Urinary bladder (tissue), 4 donors: Measurements from ENCODE around the gene SLC20A1. TPM values are rescaled to one million over a fixed set of nuclear protein-coding genes. Genes with fewer than 3 reads are reported as not detected.

Experiments
- DNase-seq: peaks from one replicate; pipeline ENCODE4 v3.0.0-alpha.2; 2015; ENCODE audit errors: extremely low spot score
- H3K27ac ChIP-seq: one replicate; pipeline ENCODE4 v1.5.1; 2013; ENCODE audit warnings: low read depth, mild to moderate bottlenecking, moderate library complexity
- H3K36me3 ChIP-seq: one replicate; pipeline ENCODE4 v1.6.1; 2013; ENCODE audit warnings: mild to moderate bottlenecking, moderate library complexity; ENCODE audit not compliant: insufficient read depth
- H3K4me1 ChIP-seq: one replicate; pipeline ENCODE4 v1.6.1; 2013; ENCODE audit warnings: mild to moderate bottlenecking, moderate library complexity; ENCODE audit not compliant: insufficient read depth
- H3K4me3 ChIP-seq: one replicate; pipeline ENCODE4 v1.5.1; 2013; ENCODE audit warnings: low read depth, low read length
- WGBS: extraction: QIAGEN DNeasy Blood & Tissue Kit; methylation state at CpG from one replicate; pipeline ENCODE4 v1.1.7; 2013; 5-methylcytosine and 5-hydroxymethylcytosine counted together
- polyA plus RNA-seq: library from polyadenylated mRNA; stranded (reverse); fragments of 200-250 nt; gene quantifications from one replicate; pipeline ENCODE4 v1.2.3, GENCODE V29; 2013
- total RNA-seq: library from RNA; depleted of rRNA; stranded (reverse); fragments of >200 nt; gene quantifications from one replicate; pipeline ENCODE4 v1.2.3, GENCODE V29; 2014
- donor health status: healthy with polysubstance abuse.
- donor health status: healthy.

Gene SLC20A1
- total and polyA plus RNA-seq, 2 donors, result 19.6 to 59.7 TPM

DNA sequence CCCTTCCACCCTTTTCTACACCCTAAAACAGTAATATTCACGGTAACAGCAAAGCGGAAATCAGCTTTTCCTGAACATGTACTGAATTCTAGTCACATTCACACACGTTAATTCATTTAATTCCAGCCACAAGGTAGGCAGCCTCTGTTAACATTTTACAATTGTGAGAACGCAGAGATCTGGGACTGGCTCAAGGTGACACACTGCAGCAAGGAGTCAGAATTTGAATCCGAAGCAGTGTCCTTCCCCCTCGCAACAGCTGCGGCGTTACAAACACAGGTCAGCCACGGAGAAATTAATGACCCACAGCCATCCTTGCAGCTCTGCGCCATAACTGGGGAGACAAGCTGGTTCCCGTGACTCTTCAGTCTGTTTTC lies 818 bp upstream of the SLC20A1 start:
- 7% methylated on average over 11 of the region's 11 CpGs for WGBS
- DNase-seq, result no peak
- H3K36me3 ChIP-seq, result peaks cover 3% of the 10 kb centered on the region
- H3K27ac ChIP-seq, result peak overlapping the region; percentile 80
- H3K4me3 ChIP-seq, result peak overlapping the region; percentile 96
- H3K4me1 ChIP-seq, result no peaks in the 10 kb centered on the region

DNA sequence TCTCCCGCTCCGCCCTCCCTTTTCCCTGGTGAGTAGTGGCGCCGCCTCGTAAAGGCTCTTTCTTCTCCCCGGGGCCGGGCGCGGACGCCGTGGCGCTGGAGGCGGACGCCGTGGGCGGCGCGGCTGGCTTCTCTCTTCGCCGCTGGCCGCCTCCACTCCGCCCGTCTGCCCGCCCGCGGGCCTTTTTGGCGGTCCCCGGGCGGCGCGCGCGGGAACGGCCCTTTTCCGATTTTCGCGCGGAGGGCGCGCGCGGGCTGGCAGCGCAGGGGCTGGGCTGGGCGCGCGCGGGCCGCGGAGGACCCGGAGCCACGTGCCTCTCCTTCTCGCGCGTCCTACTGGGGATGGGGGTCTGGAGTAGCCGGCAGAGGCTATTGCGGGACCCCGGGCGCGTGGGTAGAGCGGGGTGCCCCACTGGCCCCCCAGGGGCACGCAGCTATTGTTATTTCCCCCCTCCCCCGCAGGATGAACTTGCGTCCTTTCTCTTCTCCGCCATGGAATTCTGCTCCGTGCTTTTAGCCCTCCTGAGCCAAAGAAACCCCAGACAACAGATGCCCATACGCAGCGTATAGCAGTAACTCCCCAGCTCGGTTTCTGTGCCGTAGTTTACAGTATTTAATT lies 472 bp downstream of the SLC20A1 start:
- DNase-seq, result no peak
- Histone ChIP-seq H3K4me1 (no peaks in the 10 kb centered on the region), H3K4me3 (peak overlapping the region; percentile 96)

DNA sequence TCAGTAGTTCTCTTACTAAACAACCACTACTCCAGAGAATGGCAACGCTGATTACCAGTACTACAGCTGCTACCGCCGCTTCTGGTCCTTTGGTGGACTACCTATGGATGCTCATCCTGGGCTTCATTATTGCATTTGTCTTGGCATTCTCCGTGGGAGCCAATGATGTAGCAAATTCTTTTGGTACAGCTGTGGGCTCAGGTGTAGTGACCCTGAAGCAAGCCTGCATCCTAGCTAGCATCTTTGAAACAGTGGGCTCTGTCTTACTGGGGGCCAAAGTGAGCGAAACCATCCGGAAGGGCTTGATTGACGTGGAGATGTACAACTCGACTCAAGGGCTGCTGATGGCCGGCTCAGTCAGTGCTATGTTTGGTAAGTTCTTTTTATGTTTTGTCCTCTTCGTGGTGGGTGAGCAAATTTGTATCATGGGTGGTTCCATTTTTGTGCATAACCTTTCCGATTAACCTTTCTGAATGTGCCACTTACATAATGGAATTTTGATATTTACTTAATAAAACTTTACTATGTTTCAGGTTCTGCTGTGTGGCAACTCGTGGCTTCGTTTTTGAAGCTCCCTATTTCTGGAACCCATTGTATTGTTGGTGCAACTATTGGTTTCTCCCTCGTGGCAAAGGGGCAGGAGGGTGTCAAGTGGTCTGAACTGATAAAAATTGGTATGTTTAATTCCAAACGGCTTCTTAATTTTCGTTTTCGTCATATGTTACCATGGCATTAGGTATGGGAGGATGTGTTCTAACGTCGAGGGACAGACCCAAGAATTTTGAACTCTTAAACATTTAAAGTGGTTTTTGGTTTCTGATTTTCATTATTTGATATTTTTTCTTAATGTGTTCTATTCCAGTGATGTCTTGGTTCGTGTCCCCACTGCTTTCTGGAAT lies 1.3 kb downstream of the SLC20A1 start:
- no peak overlapping the region for H3K27ac ChIP-seq
- no peaks in the 10 kb centered on the region for H3K4me1 ChIP-seq
- peak overlapping the region; percentile 96 for H3K4me3 ChIP-seq
- WGBS, result 52% methylated on average over 20 of the region's 20 CpGs
- H3K36me3 ChIP-seq, result peaks cover 3% of the 10 kb centered on the region
- no peak for DNase-seq

More for the DNA sequence above, 472 bp downstream of the SLC20A1 start:
- WGBS, result under 1% methylated on average over 69 of the region's 69 CpGs
- Histone ChIP-seq H3K27ac (peak overlapping the region; percentile 99), H3K36me3 (peaks cover 3% of the 10 kb centered on the region)

DNA sequence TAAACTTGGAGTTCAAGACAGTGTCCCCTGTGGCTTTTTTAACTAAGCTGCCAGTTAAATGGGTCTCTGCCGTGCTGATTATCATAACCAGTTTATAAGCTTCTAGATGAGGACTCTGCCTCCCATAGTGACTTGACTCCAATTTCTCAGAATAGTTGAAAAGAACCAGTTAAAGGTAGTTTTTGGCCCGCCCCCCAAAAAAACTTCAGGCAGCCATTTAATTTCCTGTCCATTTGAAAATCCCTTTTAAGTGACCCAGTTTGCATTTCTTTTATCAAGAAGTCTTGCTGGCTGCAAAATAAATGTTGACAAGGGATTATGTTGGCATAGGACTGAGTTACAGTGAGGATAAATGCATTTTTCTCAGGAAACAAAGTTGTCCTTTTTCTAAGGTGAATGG lies 2.3 kb downstream of the SLC20A1 start:
- no peak for DNase-seq
- H3K4me1 ChIP-seq, result peaks cover 2% of the 10 kb centered on the region
- WGBS, result 79% methylated on average over 2 of the region's 2 CpGs
- H3K4me3 ChIP-seq, result no peak overlapping the region
- no peak overlapping the region for H3K27ac ChIP-seq
- H3K36me3 ChIP-seq, result peaks cover 3% of the 10 kb centered on the region

DNA sequence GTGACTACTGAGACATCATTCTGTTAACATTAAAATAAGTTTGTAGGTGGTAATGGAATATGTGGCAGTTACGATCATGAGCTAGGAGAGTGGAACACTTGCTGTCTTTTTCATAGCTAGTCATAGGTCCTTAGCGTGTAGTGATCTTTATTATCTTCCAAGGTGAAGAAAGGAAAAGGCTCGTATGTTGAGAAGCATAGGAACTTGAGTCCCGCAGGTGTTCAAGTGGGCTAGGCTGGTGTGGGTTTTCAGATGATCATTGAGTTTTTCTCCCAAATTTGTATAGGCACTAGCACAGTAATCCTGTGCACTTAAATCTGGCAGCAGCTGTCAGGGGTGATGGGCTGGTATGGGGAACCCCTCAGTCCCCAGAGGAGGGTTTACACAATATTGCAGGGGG lies 10.9 kb downstream of the SLC20A1 start:
- 95% methylated on average over 4 of the region's 4 CpGs for WGBS
- Histone ChIP-seq H3K27ac (no peak overlapping the region), H3K36me3 (peaks cover 7% of the 10 kb centered on the region), H3K4me3 (no peak overlapping the region), H3K4me1 (peaks cover 2% of the 10 kb centered on the region)
- DNase-seq, result no peak

DNA sequence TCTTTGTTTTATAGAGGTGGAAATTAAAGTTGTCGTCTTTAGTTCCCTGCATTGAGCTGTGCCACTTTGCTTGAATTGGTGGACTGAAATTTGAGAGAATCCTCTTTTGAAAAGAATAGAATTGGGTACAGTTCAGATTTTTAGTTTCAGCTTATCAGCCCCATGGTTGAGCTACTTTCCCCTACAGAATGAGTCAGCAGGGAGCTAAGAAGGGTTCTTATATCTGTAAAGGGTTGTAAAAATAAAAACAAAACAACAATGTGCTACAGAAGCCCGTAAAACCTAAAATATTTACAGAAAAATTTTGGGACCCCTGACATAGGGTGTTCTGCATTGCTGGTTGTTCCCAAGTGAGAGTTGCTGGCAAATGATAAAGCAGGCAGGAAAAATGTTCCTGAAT lies 12.6 kb downstream of the SLC20A1 start:
- DNase-seq, result no peak
- H3K4me3 ChIP-seq, result no peak overlapping the region
- no peak overlapping the region for H3K27ac ChIP-seq
- WGBS, result 84% methylated on average over 2 of the region's 2 CpGs
- no peaks in the 10 kb centered on the region for H3K4me1 ChIP-seq
- H3K36me3 ChIP-seq, result peaks cover 7% of the 10 kb centered on the region

DNA sequence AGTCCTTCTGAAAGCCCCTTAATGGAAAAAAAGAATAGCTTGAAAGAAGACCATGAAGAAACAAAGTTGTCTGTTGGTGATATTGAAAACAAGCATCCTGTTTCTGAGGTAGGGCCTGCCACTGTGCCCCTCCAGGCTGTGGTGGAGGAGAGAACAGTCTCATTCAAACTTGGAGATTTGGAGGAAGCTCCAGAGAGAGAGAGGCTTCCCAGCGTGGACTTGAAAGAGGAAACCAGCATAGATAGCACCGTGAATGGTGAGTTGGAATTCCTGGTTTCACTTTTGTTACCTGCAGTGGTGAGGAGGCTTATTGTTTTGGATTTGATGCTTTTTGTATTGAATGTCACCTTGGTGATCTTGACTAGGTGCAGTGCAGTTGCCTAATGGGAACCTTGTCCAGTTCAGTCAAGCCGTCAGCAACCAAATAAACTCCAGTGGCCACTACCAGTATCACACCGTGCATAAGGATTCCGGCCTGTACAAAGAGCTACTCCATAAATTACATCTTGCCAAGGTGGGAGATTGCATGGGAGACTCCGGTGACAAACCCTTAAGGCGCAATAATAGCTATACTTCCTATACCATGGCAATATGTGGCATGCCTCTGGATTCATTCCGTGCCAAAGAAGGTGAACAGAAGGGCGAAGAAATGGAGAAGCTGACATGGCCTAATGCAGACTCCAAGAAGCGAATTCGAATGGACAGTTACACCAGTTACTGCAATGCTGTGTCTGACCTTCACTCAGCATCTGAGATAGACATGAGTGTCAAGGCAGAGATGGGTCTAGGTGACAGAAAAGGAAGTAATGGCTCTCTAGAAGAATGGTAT lies 13.3 kb downstream of the SLC20A1 start:
- H3K27ac ChIP-seq, result no peak overlapping the region
- WGBS, result 89% methylated on average over 11 of the region's 11 CpGs
- DNase-seq, result no peak
- H3K36me3 ChIP-seq, result peaks cover 7% of the 10 kb centered on the region
- no peak overlapping the region for H3K4me3 ChIP-seq
- H3K4me1 ChIP-seq, result no peaks in the 10 kb centered on the region

DNA sequence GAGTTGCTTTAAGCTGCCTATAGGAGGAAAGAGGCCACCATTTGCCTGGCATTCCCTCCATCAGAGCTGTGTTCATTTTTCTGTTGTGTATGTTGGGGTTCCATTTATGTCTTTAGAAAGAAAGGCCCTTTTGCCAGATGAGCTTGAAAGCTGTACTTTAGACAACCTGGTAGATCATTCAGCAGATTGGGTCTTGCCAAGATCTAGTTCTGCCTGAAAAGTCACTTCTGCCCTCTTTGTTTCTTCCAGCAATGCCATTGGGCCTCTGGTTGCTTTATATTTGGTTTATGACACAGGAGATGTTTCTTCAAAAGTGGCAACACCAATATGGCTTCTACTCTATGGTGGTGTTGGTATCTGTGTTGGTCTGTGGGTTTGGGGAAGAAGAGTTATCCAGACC lies 14.4 kb downstream of the SLC20A1 start:
- Histone ChIP-seq H3K36me3 (peaks cover 7% of the 10 kb centered on the region), H3K4me3 (no peak overlapping the region), H3K4me1 (no peaks in the 10 kb centered on the region), H3K27ac (no peak overlapping the region)
- DNase-seq, result no peak

DNA sequence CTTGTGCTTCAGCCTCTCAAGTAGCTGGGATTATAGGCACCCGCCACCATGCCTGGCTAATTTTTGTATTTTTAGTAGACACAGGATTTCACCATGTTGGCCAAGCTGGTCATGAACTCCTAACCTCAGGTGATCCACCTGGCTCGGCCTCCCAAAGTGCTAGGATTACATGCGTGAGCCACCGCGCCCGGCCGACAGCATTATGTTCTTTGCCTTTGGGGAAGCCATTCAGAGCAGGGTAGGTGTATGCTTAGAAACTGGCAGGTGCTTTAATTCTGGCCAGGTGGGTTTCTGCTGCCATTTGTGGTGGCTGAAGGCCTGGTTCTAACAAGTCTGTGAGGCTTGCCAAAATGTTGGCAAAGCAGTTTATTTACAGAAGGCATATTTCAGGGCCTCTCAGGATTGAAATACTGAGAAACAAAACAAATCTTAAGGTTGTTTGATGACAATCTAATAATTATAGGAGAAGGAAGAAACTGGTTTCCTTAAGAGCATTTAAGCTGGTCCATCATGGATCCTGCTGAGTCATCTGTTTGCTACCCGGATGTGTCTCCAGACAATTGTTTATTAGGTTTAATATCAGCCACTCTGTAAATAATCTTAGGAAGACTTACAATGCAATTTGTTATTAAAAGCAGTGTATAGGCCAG lies 16.0 kb downstream of the SLC20A1 start:
- Histone ChIP-seq H3K36me3 (peaks cover 3% of the 10 kb centered on the region), H3K4me3 (no peak overlapping the region), H3K4me1 (no peaks in the 10 kb centered on the region), H3K27ac (no peak overlapping the region)
- no peak for DNase-seq
- 87% methylated on average over 8 of the region's 8 CpGs for WGBS

DNA sequence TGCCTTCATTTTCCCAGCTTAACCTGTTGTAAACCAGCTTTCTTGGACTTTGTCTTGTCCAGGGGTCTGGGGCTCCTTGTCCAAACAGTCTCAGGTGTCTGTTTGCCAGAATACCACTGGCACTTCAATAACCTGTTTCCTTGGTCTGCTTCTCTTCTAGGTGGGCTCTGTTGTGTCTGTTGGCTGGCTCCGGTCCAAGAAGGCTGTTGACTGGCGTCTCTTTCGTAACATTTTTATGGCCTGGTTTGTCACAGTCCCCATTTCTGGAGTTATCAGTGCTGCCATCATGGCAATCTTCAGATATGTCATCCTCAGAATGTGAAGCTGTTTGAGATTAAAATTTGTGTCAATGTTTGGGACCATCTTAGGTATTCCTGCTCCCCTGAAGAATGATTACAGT lies 17.0 kb downstream of the SLC20A1 start:
- no peak overlapping the region for H3K27ac ChIP-seq
- DNase-seq, result no peak
- H3K36me3 ChIP-seq, result peaks cover 3% of the 10 kb centered on the region
- no peak overlapping the region for H3K4me3 ChIP-seq
- WGBS, result 85% methylated on average over 3 of the region's 3 CpGs
- H3K4me1 ChIP-seq, result no peaks in the 10 kb centered on the region

DNA sequence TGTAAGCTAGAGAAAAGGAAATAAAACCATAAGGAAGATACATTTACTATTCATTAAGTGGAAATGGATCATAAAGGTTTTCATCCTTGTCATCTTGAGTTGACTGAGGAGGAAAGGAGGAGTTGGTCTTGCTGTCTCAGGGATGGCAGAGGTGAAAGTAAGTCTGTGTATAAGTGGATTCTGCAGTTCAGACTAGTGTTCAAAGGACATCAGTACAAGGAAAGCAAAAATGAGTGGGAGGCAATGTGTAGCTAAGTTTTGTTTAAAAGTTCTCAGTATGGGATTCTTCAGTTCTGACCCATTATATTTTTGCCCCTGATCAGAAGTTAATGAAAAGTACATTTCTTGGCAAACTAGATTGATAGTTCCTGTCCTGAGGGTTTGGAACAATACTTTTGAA lies 18.9 kb downstream of the SLC20A1 start:
- no peak overlapping the region for H3K27ac ChIP-seq
- no peaks in the 10 kb centered on the region for H3K4me1 ChIP-seq
- H3K36me3 ChIP-seq, result no peaks in the 10 kb centered on the region
- no peak for DNase-seq
- no peak overlapping the region for H3K4me3 ChIP-seq

DNA sequence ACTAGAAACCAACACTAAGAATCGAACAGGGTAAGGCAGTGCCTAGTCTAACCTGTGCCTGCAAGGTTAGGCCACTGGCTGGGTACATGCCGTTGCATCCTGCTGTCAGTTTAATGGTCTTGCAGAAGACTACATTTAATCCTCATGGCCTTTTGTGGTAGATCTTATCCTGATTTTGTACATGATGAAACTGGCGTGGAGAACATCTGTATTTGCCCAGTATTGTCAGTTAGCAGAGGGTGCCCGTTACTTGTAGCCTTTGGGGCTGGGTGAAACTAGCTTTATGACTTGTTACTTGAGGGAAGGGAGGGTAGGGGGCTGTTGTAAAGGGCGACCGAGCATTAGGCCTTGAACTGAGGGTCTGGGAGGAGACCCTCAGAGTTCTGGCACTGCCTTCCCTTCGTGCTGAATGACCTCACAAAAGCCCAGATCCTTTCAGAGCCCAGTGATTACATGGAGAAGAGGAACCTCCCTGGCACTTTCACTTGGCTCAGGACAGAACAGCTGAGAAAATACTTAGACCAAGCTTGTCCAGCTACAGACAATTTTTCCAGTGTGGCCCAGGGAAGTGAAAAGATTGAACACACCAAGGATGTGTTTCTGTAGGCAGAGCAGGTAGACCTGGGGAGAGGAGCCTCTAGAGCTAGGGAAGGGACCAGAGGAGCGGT lies 19.5 kb downstream of the SLC20A1 start:
- H3K27ac ChIP-seq, result no peak overlapping the region
- H3K4me3 ChIP-seq, result no peak overlapping the region
- WGBS, result 75% methylated on average over 8 of the region's 8 CpGs
- no peaks in the 10 kb centered on the region for H3K4me1 ChIP-seq
- no peak for DNase-seq
- no peaks in the 10 kb centered on the region for H3K36me3 ChIP-seq

DNA sequence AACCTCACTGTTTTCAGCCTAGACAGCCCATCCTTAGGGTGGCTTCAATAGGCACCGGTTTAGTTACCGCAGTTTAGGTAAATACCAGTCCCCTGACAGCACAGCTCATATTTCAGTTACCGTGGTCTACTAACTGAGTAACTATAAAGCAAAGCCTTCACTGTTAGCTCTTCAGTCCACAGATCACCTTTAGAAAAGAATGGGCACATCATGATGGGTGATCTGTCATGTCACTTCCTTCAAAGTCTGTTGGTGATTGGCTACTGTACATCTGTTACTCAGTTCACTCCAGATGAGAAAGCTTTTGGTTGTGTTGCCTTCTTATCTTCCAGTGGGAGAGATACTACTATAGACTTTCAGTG lies 21.0 kb downstream of the SLC20A1 start:
- WGBS, result 81% methylated on average over 3 of the region's 3 CpGs
- no peak for DNase-seq
- Histone ChIP-seq H3K36me3 (no peaks in the 10 kb centered on the region), H3K4me1 (no peaks in the 10 kb centered on the region), H3K27ac (no peak overlapping the region), H3K4me3 (no peak overlapping the region)
